Neural cell (in vitro differentiated cells): ENCODE measurements around the gene CXXC1. TPM values are rescaled to one million over a fixed set of nuclear protein-coding genes. Genes with fewer than 3 reads are reported as not detected.

Experiments
- H2AFZ ChIP-seq: fragments of 200-600, 300-800 bp; sonication (generic), shearing (Covaris generic); 2 replicates; pipeline ENCODE4 v1.6.0; 2014; ENCODE audit warnings: low read depth, mild to moderate bottlenecking, antibody characterized with exemption, low read length, moderate library complexity
- H3F3A ChIP-seq: fragments of 200-600 bp; shearing (Covaris generic); 2 replicates; pipeline ENCODE4 v1.6.1; 2016; ENCODE audit warnings: mild to moderate bottlenecking, moderate library complexity, mixed read lengths, antibody characterized with exemption, low read length; ENCODE audit not compliant: insufficient read depth, poor library complexity, severe bottlenecking
- H3K27ac ChIP-seq: fragments of 200-600, 300-800 bp; sonication (generic), shearing (Covaris generic); 2 replicates; pipeline ENCODE4 v1.5.1; 2014; ENCODE audit warnings: mild to moderate bottlenecking, low read length, moderate library complexity
- H3K27me3 ChIP-seq: fragments of 300-800, 200-600 bp; sonication (generic), shearing (Covaris generic); 2 replicates; pipeline ENCODE4 v1.6.0; 2014; ENCODE audit warnings: mild to moderate bottlenecking, low read depth, low read length, moderate library complexity; ENCODE audit not compliant: insufficient read depth
- H3K36me3 ChIP-seq: fragments of 300-800, 200-600 bp; sonication (generic), shearing (Covaris generic); 2 replicates; pipeline ENCODE4 v1.5.1; 2014; ENCODE audit warnings: mild to moderate bottlenecking, antibody characterized with exemption, low read length, moderate library complexity; ENCODE audit not compliant: insufficient read depth
- H3K4me2 ChIP-seq: fragments of 300-800, 200-600 bp; sonication (generic), shearing (Covaris generic); 2 replicates; pipeline ENCODE4 v1.6.0; 2014; ENCODE audit warnings: mild to moderate bottlenecking, low read length
- H3K4me3 ChIP-seq: fragments of 300-800, 200-600 bp; sonication (generic), shearing (Covaris generic); 2 replicates; pipeline ENCODE4 v1.5.1; 2014; ENCODE audit warnings: mild to moderate bottlenecking, low read length, moderate library complexity
- H3K79me2 ChIP-seq: fragments of 200-600 bp; shearing (Covaris generic); replicated peaks from 2 replicates; pipeline ENCODE4 v1.6.0; 2014; ENCODE audit warnings: mild to moderate bottlenecking, low read length, moderate library complexity; ENCODE audit not compliant: insufficient read depth
- H3K9ac ChIP-seq: fragments of 300-800, 200-600 bp; sonication (generic), shearing (Covaris generic); 2 replicates; pipeline ENCODE4 v1.6.1; 2016; ENCODE audit warnings: mild to moderate bottlenecking, low read length, mixed read lengths
- H3K9me2 ChIP-seq: fragments of 200-600 bp; shearing (Covaris generic); 2 replicates; pipeline ENCODE4 v1.6.1; 2016; ENCODE audit warnings: mild to moderate bottlenecking, low read length, mixed read lengths; ENCODE audit not compliant: insufficient read depth
- H3K9me3 ChIP-seq: fragments of 200-600, 300-800 bp; sonication (generic), shearing (Covaris generic); 2 replicates; pipeline ENCODE4 v1.6.1; 2016; ENCODE audit warnings: mild to moderate bottlenecking, mixed run types, low read length, moderate library complexity, mixed read lengths
- H4K20me1 ChIP-seq: fragments of 200-600 bp; shearing (Covaris generic); 2 replicates; pipeline ENCODE4 v1.6.1; 2016; ENCODE audit warnings: mild to moderate bottlenecking, mixed run types; ENCODE audit not compliant: insufficient read depth
- EP300 ChIP-seq: fragments of 450-650 bp; conservative IDR thresholded peaks from 2 replicates; pipeline ENCODE4 v1.6.1; 2014; ENCODE audit warnings: antibody characterized with exemption, mild to moderate bottlenecking, moderate library complexity; ENCODE audit not compliant: poor library complexity, severe bottlenecking
- EZH2 ChIP-seq: fragments of 200-600, 300-800 bp; shearing (Covaris generic), sonication (generic); IDR thresholded peaks from 2 replicates; pipeline ENCODE4 v1.6.1; 2014; ENCODE audit warnings: antibody characterized with exemption, low read length, borderline replicate concordance, mild to moderate bottlenecking; ENCODE audit not compliant: insufficient read depth, poor library complexity, severe bottlenecking
- MXI1 ChIP-seq: fragments of 450-650 bp; conservative IDR thresholded peaks from 2 replicates; pipeline ENCODE4 v1.6.1; 2014; ENCODE audit warnings: antibody characterized with exemption, mild to moderate bottlenecking; ENCODE audit not compliant: poor library complexity, severe bottlenecking
- POLR2AphosphoS5 ChIP-seq: IDR thresholded peaks from 2 replicates; pipeline ENCODE4 v1.6.1; 2012
- RAD21 ChIP-seq: fragments of 450-650 bp; conservative IDR thresholded peaks from 2 replicates; pipeline ENCODE4 v1.6.1; 2014; ENCODE audit warnings: antibody characterized with exemption, mild to moderate bottlenecking, moderate library complexity
- SMC3 ChIP-seq: fragments of 450-650 bp; conservative IDR thresholded peaks from 2 replicates; pipeline ENCODE4 v1.6.1; 2014; ENCODE audit warnings: antibody characterized with exemption, mild to moderate bottlenecking, moderate library complexity; ENCODE audit not compliant: poor library complexity
- TAF1 ChIP-seq: IDR thresholded peaks from 2 replicates; pipeline ENCODE4 v1.6.1; 2012; ENCODE audit warnings: low read depth
- polyA plus RNA-seq: library from polyadenylated mRNA; depleted of rRNA; stranded (reverse); fragments of >200 nt; gene quantifications from 2 replicates; pipeline ENCODE4 v1.2.3, GENCODE V29; 2014
- TF ChIP-seq, protein P1 (sequence below): IDR thresholded peaks from 2 replicates; pipeline ENCODE4 v1.6.1; 2012; ENCODE audit warnings: borderline replicate concordance
- TF ChIP-seq, protein P2 (sequence below): fragments of 450-650 bp; IDR thresholded peaks from 2 replicates; pipeline ENCODE4 v1.5.1; 2014; ENCODE audit warnings: antibody characterized with exemption, mild to moderate bottlenecking, moderate library complexity; ENCODE audit not compliant: poor library complexity, severe bottlenecking

Gene CXXC1
- polyA plus RNA-seq, 1 donor from 2014 or later = 99.8 TPM

- H3K27ac ChIP-seq = peak overlapping the region; percentile 57
- H4K20me1 ChIP-seq = no peaks in the 10 kb centered on the region
- no peaks in the 10 kb centered on the region for H3K79me2 ChIP-seq
These were observed 458 bp downstream of the CXXC1 start for GRCh38 chr18:50287028-50287440.

DNA sequence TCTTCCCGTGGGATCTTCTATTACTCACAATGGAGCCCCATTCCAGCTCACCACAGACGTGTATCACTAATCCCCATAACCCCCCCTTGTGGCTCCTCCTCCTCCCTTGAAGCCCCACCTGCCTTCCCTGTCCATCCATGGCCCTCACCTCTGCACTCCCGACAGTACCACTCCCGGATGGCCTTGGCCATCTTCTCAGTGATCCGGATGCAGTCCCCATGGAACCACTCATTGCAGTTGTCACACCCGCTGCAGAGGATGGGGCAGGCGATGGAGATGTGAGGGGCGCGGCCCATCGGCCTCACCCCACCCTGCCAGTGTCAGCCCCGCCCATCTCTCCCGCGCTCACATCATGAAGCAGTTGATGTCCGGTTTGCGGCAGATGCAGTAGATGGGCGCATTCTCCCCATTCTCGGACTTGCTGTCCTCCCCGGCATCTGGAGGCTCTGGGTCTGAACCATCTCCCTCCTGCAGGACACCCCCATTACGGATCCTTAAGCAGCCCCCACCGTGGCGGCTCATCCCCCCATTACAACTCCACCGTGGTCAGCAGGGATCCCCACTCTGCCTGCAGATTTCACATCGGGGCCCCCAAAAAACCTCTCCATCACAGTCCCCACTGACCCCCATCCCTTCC lies 983 bp downstream of the CXXC1 start:
- no peak for TF ChIP-seq EZH2
- TF ChIP-seq, protein P1, sequence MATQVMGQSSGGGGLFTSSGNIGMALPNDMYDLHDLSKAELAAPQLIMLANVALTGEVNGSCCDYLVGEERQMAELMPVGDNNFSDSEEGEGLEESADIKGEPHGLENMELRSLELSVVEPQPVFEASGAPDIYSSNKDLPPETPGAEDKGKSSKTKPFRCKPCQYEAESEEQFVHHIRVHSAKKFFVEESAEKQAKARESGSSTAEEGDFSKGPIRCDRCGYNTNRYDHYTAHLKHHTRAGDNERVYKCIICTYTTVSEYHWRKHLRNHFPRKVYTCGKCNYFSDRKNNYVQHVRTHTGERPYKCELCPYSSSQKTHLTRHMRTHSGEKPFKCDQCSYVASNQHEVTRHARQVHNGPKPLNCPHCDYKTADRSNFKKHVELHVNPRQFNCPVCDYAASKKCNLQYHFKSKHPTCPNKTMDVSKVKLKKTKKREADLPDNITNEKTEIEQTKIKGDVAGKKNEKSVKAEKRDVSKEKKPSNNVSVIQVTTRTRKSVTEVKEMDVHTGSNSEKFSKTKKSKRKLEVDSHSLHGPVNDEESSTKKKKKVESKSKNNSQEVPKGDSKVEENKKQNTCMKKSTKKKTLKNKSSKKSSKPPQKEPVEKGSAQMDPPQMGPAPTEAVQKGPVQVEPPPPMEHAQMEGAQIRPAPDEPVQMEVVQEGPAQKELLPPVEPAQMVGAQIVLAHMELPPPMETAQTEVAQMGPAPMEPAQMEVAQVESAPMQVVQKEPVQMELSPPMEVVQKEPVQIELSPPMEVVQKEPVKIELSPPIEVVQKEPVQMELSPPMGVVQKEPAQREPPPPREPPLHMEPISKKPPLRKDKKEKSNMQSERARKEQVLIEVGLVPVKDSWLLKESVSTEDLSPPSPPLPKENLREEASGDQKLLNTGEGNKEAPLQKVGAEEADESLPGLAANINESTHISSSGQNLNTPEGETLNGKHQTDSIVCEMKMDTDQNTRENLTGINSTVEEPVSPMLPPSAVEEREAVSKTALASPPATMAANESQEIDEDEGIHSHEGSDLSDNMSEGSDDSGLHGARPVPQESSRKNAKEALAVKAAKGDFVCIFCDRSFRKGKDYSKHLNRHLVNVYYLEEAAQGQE = no peak
- TF ChIP-seq MXI1 = no peak
- TF ChIP-seq TAF1 = no peak
- no peak for TF ChIP-seq RAD21
- no peak for TF ChIP-seq SMC3
- TF ChIP-seq, protein P2, sequence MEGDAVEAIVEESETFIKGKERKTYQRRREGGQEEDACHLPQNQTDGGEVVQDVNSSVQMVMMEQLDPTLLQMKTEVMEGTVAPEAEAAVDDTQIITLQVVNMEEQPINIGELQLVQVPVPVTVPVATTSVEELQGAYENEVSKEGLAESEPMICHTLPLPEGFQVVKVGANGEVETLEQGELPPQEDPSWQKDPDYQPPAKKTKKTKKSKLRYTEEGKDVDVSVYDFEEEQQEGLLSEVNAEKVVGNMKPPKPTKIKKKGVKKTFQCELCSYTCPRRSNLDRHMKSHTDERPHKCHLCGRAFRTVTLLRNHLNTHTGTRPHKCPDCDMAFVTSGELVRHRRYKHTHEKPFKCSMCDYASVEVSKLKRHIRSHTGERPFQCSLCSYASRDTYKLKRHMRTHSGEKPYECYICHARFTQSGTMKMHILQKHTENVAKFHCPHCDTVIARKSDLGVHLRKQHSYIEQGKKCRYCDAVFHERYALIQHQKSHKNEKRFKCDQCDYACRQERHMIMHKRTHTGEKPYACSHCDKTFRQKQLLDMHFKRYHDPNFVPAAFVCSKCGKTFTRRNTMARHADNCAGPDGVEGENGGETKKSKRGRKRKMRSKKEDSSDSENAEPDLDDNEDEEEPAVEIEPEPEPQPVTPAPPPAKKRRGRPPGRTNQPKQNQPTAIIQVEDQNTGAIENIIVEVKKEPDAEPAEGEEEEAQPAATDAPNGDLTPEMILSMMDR = no peak
- TF ChIP-seq EP300 = no peak
- TF ChIP-seq POLR2AphosphoS5 = no peak
- Histone ChIP-seq H4K20me1 (no peaks in the 10 kb centered on the region), H3K9ac (peak overlapping the region; percentile 73), H3F3A (no peaks in the 10 kb centered on the region), H3K79me2 (no peaks in the 10 kb centered on the region), H3K9me3 (no peaks in the 10 kb centered on the region), H3K36me3 (no peaks in the 10 kb centered on the region), H3K27me3 (no peaks in the 10 kb centered on the region), H3K4me2 (peak overlapping the region; percentile 62), H2AFZ (no peak overlapping the region), H3K4me3 (peak overlapping the region; percentile 91), H3K27ac (no peak overlapping the region), H3K9me2 (peaks cover 4% of the 10 kb centered on the region)

More at GRCh38 chr18:50287028-50287440, 458 bp downstream of the CXXC1 start:
- peak overlapping the region; percentile 51 for H2AFZ ChIP-seq
- H3K27me3 ChIP-seq = no peaks in the 10 kb centered on the region
- peak overlapping the region; percentile 62 for H3K4me2 ChIP-seq
- H3K9me3 ChIP-seq = no peaks in the 10 kb centered on the region
- H3K9ac ChIP-seq = peak overlapping the region; percentile 73
- no peaks in the 10 kb centered on the region for H3K36me3 ChIP-seq
- no peaks in the 10 kb centered on the region for H3F3A ChIP-seq
- no peak for TF ChIP-seq SMC3
- TF ChIP-seq EP300 = no peak
- peak overlapping the region; percentile 91 for H3K4me3 ChIP-seq
- peaks cover 4% of the 10 kb centered on the region for H3K9me2 ChIP-seq
